GM21515 (cell line): Measurements from ENCODE around the gene RABL6.
"Not testable (repeated sequence)": the region's sequence is repeated elsewhere in the genome, so short reads cannot be mapped to it uniquely, and the experiment has no call there.

Experiments
- ATAC-seq: cut with Tn5 transposase; IDR thresholded peaks from one replicate; pipeline ENCODE4 v1.9.1; 2021; ENCODE audit not compliant: unreplicated experiment

RABL6 gene

GRCh38 chr9:136820971-136821825 lies 13.4 kb downstream of the RABL6 start:
- ATAC-seq, result no peak

GRCh38 chr9:136821826-136822544 lies 14.2 kb downstream of the RABL6 start:
- no peak for ATAC-seq

GRCh38 chr9:136823136-136824046 lies 15.6 kb downstream of the RABL6 start:
- no peak for ATAC-seq

DNA sequence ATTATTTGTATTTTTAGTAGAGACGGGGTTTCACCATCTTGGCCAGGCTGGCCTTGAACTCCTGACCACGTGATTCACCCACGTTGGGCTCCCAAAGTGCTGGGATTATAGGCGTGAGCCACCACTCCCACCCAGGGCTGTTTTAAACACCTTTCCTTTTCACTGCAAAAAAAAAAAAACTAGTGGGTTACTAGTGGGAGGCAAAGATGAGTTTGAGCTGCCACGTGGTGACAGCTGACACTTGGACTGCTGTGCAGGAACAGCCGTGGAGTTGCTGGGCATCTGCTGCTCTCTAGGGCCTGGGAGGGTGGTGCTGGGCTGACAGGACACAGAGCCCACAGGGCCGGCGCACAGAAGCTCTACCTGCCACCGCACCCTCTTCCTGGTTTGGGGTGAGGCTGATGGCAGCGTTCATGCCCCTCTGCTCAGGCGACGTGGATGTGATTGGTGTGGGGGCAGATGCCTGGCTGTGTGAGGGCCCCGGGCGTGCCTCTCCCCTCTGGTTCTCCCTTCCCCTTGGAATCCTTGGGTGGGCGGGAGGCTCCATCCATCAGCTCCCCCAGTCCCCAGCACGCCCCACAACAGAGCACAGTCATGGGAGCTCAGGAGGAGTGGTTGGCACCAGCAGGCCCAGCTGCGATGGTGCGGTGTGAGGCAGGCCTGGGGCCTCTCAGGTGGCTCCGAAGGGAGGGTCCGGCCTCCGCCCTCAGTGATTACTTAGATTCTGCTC lies 16.9 kb downstream of the RABL6 start:
- ATAC-seq, result no peak

GRCh38 chr9:136825295-136826187 lies 17.8 kb downstream of the RABL6 start:
- ATAC-seq, result no peak

DNA sequence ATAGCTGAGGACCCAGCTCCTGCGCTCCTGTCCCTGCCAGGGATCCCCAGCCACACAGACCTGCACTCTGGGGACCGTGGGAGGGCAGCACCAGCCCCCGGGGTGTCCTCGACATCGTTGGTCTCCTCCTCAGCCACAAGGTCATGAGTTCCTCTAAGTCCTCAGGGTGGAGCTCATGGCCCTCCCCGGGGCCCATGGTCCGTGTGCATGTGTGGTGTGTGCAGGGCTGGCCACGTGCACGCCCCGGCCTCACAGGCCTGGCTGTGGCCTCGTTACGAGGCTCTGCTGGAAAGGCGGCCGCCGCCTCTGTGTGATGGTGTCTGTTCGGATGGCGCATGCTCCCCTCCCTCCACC lies 18.4 kb downstream of the RABL6 start:
- no peak for ATAC-seq

DNA sequence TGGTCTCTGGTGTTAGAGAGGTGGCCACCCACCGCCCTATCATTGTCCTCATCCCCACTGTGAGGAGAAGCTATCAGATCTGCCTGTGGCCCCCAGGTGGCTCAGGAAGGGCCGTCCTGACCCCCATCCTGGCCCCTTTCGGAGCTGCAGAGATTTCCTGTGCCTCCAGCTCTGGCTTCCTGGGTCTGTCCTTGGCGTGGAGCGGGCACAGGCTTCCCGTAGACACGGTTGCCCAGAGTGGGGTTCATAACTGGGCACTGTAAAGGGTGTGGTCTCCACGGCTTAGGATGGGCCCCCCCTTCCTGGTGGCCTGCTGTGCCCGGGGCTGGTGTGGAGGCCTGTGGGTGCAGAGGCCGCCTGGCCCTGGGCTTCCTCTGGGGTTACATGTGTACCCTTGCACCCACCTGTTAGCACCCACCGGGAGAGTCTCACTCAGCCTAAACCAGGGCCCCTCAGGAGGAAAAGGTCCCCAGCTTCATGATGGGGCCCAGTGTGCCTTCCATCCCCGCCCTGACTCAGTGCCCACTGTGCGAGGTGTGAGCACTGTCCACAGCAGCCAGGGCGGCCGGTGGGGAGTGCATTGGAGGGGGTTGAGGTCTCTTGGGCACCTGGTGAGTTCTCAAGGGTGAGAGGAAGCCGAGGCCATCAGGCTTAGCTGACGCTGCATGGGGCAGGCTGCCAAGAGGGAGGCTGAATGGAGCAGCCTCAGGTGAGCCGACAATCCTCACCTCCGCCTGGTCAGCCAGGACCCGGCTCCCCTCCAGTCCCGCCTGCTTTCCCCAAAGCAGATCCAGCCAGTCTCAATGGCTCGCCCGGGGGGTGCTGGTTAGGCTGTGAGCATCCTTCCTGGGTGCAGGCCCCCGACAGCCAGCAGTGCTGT lies 19.2 kb downstream of the RABL6 start:
- no peak for ATAC-seq

- no peak for ATAC-seq
Measured at GRCh38 chr9:136827794-136828473, 20.2 kb downstream of the RABL6 start.

- ATAC-seq, result no peak
Measured at GRCh38 chr9:136828474-136829140, 20.9 kb downstream of the RABL6 start.

- no peak for ATAC-seq
Measured at GRCh38 chr9:136829412-136829811, 21.7 kb downstream of the RABL6 start.

DNA sequence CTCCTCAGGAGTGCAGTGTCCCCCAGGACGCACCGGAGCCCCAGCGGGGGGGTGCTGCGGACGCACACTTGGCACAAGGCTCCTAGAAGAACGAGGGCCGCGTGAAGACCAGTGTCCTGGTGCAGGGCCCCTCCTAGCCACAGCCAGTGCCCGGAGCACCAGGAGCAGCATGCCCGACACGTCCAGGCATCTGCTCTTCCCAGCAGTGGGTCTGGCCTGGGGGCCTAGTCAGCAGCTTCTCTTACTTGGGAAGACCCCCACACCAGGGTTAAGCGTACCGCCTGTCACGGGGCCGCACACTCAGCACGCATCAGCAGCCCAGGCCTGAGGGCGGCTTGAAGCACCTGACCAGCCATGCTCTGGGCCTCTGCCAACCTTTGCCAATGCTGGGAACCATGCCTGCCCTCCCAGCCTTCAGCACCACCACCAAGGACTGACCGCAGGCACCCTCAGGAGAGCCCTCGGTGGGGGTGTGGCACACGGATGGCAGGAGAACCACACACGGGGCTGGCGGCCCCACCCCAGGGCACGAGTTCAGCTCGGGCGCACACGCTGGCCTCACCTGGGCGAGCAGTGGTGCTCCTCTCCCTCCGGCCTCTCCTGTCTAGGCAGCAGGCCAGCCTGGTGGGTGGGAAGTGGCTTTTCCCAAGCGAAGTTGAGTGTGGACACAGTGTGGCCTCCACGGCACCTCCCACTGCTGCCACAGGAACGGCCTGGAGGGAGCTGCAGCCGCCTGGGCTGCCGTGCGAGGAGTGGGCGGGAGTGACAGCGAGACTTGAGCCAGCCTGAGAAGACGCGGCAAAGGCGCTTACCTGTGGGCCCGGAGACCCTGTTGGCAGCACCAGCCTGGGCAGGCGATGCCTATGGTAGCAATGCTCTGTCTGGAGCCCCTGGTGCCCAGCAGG lies 22.5 kb downstream of the RABL6 start:
- ATAC-seq, result no peak

DNA sequence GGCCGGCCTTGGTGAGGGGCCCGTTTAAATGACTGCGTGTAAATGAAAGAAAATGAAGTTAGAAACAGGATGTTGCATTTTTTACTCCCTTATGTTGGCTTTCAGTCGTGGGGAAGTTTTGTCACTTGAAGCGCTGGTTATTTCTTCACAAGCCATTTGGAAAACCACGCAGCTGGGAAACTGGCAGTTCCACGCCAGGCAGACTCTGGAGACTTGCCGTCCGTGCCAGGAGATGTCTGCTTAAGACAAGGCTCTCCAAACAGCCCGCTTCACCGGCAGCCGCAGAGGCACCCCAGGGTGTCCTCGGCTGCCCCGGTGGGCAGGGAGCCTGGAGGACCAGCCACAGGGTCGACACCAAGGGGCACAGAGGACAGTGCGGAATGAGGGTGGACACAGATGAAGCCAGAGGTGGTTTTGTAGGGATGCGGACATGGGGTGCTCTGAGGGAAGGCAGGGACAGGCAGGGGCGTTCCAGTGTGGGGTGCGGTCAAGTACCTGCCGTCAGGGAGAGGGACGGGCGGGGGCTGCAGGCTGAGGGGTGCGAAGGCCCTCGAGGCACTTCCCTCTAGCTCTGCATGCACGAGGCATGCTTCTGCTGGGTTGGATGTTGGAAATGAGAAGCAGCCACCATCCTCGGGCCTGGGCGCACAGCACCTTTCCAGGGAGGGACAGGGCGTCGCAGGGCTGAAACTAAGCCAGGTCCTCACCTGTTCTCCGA lies 23.4 kb downstream of the RABL6 start:
- ATAC-seq, result no peak

DNA sequence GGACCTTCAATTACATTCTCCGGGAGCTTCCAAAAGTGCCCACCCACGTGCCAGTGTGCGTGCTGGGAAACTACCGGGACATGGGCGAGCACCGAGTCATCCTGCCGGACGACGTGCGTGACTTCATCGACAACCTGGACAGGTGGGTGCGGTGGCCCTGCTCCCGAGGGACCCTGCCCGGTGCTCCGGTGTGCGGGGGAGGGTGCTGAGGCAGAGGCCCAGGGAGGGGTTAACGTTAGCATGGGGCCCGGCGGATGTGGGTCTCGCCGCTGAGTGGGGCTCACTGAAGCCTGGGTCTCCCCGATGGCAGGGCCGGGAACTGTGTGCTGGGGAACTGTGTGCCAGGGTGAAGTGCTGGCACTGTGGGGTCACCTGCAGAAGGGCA lies 24.0 kb downstream of the RABL6 start:
- ATAC-seq, result no peak

GRCh38 chr9:136832581-136832980 lies 24.8 kb downstream of the RABL6 start:
- ATAC-seq, result no peak

DNA sequence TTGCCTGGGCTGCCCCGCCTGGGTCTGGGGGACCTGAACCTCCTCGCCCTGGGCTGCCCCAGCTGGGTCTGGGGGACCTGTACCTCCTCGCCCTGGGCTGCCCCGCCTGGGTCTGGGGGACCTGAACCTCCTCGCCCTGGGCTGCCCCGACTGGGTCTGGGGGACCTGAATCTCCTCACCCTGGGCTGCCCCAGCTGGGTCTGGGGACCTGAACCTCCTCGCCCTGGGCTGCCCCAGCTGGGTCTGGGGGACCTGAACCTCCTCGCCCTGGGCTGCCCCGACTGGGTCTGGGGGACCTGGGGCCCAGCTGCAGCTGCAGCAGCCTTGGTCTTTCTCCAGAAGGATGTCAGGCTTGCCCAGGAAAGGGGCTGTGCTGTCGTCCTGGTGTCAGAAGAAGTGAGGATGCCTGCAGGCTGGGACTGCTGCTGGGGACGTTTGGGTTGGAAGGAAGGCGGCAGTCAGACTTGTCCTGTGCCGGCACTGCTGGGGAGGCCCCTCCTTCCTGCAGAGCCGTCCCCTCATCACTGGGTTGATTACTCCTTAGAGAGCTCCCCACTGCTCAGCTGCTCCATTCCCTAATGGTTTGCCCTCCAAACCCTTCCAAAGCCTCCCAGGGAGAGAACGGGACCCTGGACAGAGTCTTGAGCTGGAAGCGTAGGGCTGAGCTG lies 25.8 kb downstream of the RABL6 start:
- ATAC-seq, result not testable (repeated sequence)
